ENCODE data around the gene DLX1. TPM values are rescaled to one million over a fixed set of nuclear protein-coding genes. Genes with fewer than 3 reads are reported as not detected.
A peak's percentile ranks its signal among the peaks of the same experiment; 100 is the strongest.

DLX1 gene
- total and polyA plus RNA-seq, 9 of the 15 experiments (the other 6 are each of a cell fraction or from before 2014, with no cell fraction given) = 1.9 to 26.2 (median 9.6) TPM

- TF ChIP-seq NCOR1 (IDR thresholded peaks at IDR 0.05) = no peak
- no peak for TF ChIP-seq MAFF (IDR thresholded peaks at IDR 0.05; ENCODE audit: low read length)
- no peak for TF ChIP-seq ZNF766 (CRISPR knock-in tag; conservative IDR thresholded peaks at IDR 0.05)
- TF ChIP-seq ZNF586 (CRISPR knock-in tag; conservative IDR thresholded peaks at IDR 0.05) = no peak
- no peak for TF ChIP-seq MTA1 (IDR thresholded peaks at IDR 0.05; ENCODE audit: borderline replicate concordance)
- no peak for TF ChIP-seq NCOA2 (IDR thresholded peaks at IDR 0.05; ENCODE audit: partially characterized antibody in 2 of 2)
- TF ChIP-seq FOXO4 (CRISPR knock-in tag; IDR thresholded peaks at IDR 0.05) = no peak
- no peak for TF ChIP-seq TAL1 (IDR thresholded peaks at IDR 0.05)
- TF ChIP-seq E2F1 (CRISPR knock-in tag; IDR thresholded peaks at IDR 0.05) = peak; percentile 46; the same call in 1 of the 2 replicates
- no peak for TF ChIP-seq RCOR1 (IDR thresholded peaks at IDR 0.05; ENCODE audit: borderline replicate concordance in 1 of 2, low read depth in 2 of 2, low read length in 2 of 2)
- TF ChIP-seq ZKSCAN1 (IDR thresholded peaks at IDR 0.05; ENCODE audit: low read depth, low read length) = no peak
- no peak for TF ChIP-seq REST (IDR thresholded peaks at IDR 0.05; ENCODE audit: borderline replicate concordance)
- TF ChIP-seq REST (CRISPR knock-in tag; IDR thresholded peaks at IDR 0.05; ENCODE audit: low read depth) = no peak
- no peak for TF ChIP-seq ZNF589 (CRISPR knock-in tag; IDR thresholded peaks at IDR 0.05; ENCODE audit: low read depth)
- no peak for TF ChIP-seq ZNF3 (CRISPR knock-in tag; IDR thresholded peaks at IDR 0.05)
- no peak for TF ChIP-seq KDM2B (CRISPR knock-in tag; IDR thresholded peaks at IDR 0.05)
- TF ChIP-seq SIX5 (IDR thresholded peaks at IDR 0.05; ENCODE audit: borderline replicate concordance in 1 of 2, insufficient read depth in 1 of 2, low read depth in 1 of 2, low read length in 2 of 2) = no peak
- no peak for TF ChIP-seq USF1 (CRISPR knock-in tag; IDR thresholded peaks at IDR 0.05)
Measured at GRCh38 chr2:172101821-172102390, 16.6 kb downstream of the DLX1 start (continued).

Measured in K562 (cell line).